GM12865 (cell line): ENCODE results near the gene NSD1.
A peak's percentile ranks its signal among the peaks of the same experiment; 100 is the strongest.
"Not testable (repeated sequence)": the region's sequence is repeated elsewhere in the genome, so short reads cannot be mapped to it uniquely, and the experiment has no call there.

Experiments
- DNase-seq: peaks from one replicate; pipeline ENCODE4 v3.0.0; 2010; ENCODE audit warnings: low read depth
- H3K4me3 ChIP-seq: 2 replicates; pipeline ENCODE4 v1.5.1; 2011; ENCODE audit warnings: mild to moderate bottlenecking, low read depth, low read length, control low read depth
- CTCF ChIP-seq: IDR thresholded peaks from 2 replicates; pipeline ENCODE4 v1.5.1; 2011; ENCODE audit warnings: low read length, control low read depth, low read depth, inconsistent platforms; ENCODE audit not compliant: insufficient read depth; ENCODE audit errors: missing control alignments

Gene NSD1

GRCh38 chr5:177169271-177169670 lies 35.7 kb downstream of the NSD1 start:
- no peak for TF ChIP-seq CTCF
- no peak overlapping the region for H3K4me3 ChIP-seq
- DNase-seq, result no peak

- no peak for TF ChIP-seq CTCF
- DNase-seq, result no peak
These were observed 38.4 kb downstream of the NSD1 start for GRCh38 chr5:177171961-177172360.

DNA sequence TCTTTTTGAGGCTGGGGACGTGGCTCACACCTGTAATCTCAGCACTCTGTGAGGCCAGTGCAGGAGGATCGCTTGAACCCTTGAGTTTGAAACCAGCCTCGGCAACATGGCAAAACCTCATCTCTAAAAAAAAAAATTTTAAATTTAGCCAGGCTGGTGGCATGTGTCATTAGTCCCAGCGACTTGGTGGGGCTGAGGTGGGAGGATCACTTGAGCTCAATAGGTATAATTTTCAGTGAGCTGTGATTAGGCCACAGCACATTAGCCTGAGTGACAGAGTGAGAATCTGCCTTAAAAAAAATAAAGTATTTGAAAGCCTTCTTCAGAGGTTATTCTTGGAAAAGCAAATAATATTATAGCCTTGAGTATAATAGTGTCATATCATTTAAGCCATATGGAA lies 41.8 kb downstream of the NSD1 start:
- no peak for TF ChIP-seq CTCF
- no peak overlapping the region for H3K4me3 ChIP-seq
- no peak for DNase-seq

More at GRCh38 chr5:177171961-177172360, 38.4 kb downstream of the NSD1 start:
- H3K4me3 ChIP-seq, result no peak overlapping the region

DNA sequence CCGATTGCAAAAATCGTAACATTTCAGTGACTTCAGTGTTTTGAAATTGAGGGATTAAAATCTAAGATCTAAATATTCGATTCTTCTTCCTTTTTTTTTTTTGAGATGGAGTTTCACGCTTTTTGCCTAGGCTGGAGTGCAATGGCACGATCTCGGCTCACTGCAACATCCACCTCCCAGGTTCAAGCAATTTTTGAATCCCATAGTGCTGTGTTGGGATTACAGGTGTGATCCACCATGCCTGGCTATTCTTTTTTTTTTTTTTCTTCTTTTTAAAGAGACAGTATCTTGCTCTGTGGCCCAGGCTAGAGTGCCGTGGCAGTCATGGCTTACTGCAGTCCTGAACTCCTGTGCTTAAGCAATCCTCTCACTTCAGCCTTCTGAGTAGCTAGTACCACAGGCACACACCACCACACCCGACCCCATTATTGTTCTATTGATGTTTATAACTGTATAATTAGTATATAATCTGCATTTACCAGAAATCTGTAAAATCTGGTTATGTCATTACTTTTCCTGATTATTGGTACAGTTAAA lies 42.7 kb downstream of the NSD1 start:
- no peak overlapping the region for H3K4me3 ChIP-seq
- no peak for TF ChIP-seq CTCF
- peak; percentile 24 for DNase-seq

- peak; percentile 69 for DNase-seq
These were observed 44.4 kb downstream of the NSD1 start for GRCh38 chr5:177177847-177178437.

GRCh38 chr5:177178733-177179304 lies 45.2 kb downstream of the NSD1 start:
- TF ChIP-seq CTCF, result no peak
- no peak for DNase-seq

More at GRCh38 chr5:177177847-177178437, 44.4 kb downstream of the NSD1 start:
- not testable (repeated sequence) for H3K4me3 ChIP-seq

DNA sequence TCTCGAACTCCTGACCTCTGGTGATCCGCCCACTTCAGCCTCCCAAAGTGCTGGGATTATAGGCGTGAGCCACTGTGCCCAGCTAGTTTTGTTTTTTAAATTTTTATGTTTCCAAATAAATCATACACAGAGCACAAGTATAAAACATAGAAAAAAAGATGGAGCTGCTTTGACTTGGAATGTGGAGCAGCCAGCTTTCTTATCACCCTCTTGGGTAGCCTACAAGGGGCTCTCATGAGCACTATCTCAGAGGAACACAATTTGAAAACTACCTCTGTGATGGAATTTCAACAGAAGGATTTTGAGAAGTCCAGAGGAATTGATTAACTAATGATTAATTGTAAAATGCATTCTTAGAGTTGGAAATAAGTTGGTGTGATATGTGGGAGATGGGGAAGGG lies 45.9 kb downstream of the NSD1 start:
- no peak overlapping the region for H3K4me3 ChIP-seq
- no peak for TF ChIP-seq CTCF
- no peak for DNase-seq

More at GRCh38 chr5:177178733-177179304, 45.2 kb downstream of the NSD1 start:
- H3K4me3 ChIP-seq, result no peak overlapping the region
